Measurements from ENCODE around the gene OR2L5.

- TF ChIP-seq POLR2A (IDR thresholded peaks at IDR 0.05; ENCODE audit: insufficient read depth in 1 of 2, low read depth in 2 of 2, low read length in 2 of 2) (no peak), NPAS2 (CRISPR knock-in tag; IDR thresholded peaks at IDR 0.05; ENCODE audit: borderline replicate concordance) (no peak), NR3C1 (CRISPR knock-in tag; IDR thresholded peaks at IDR 0.05) (no peak), TCF7L2 (IDR thresholded peaks at IDR 0.05; ENCODE audit: low read depth, low read length) (no peak)
These were observed 46.8 kb upstream of the OR2L5 start for GRCh38 chr1:247966532-247967204.
